Liver (tissue), 3 donors: Measurements from ENCODE around the gene PGM1.

Experiments used
- CTCF ChIP-seq: fragments of 150-350 bp; IDR thresholded peaks from 2 replicates; pipeline ENCODE4 v1.5.1; 2017; ENCODE audit warnings: improper control_type of control experiment, low read depth, low read length; ENCODE audit not compliant: missing input control
- EGR1 ChIP-seq, 2 donors: IDR thresholded peaks; 2 replicates each; pipeline ENCODE4 v1.6.1; 2016 to 2018; ENCODE audit warnings: antibody characterized with exemption in 2 of 2, low read depth in 2 of 2
- YY1 ChIP-seq: IDR thresholded peaks from 2 replicates; pipeline ENCODE4 v1.6.1; 2016; ENCODE audit warnings: antibody characterized with exemption, mild to moderate bottlenecking
- TF ChIP-seq, protein P1 (sequence below): IDR thresholded peaks from 2 replicates; pipeline ENCODE4 v1.6.1; 2016; ENCODE audit warnings: antibody characterized with exemption
- donor health status: healthy.
- donor health status: healthy.

GRCh38 chr1:63622849-63623566 lies 29.8 kb downstream of the PGM1 start:
- TF ChIP-seq CTCF: no peak
- TF ChIP-seq YY1: no peak
- no peak for TF ChIP-seq EGR1 (IDR thresholded peaks at IDR 0.05; ENCODE audit: low read depth in 2 of 2)
- TF ChIP-seq, protein P1, sequence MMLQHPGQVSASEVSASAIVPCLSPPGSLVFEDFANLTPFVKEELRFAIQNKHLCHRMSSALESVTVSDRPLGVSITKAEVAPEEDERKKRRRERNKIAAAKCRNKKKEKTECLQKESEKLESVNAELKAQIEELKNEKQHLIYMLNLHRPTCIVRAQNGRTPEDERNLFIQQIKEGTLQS: no peak
